HEK293 (cell line): Measurements from ENCODE around the gene ZMYM1.
A peak's percentile ranks its signal among the peaks of the same experiment; 100 is the strongest.

ENCODE experiments used
- GLI2 ChIP-seq: fragments of 450-650 bp; formaldehyde crosslinking; IDR thresholded peaks from 2 replicates; pipeline ENCODE4; 2017; ENCODE audit warnings: missing biosample characterization, missing genetic modification characterization, low read depth, borderline replicate concordance
- KLF7 ChIP-seq: fragments of 450-650 bp; formaldehyde crosslinking; IDR thresholded peaks from 2 replicates; pipeline ENCODE4 v1.5.1; 2016; ENCODE audit warnings: missing biosample characterization, missing genetic modification characterization, borderline replicate concordance
- MZF1 ChIP-seq: fragments of 450-650 bp; formaldehyde crosslinking; IDR thresholded peaks from 2 replicates; pipeline ENCODE4 v1.5.1; 2017; ENCODE audit warnings: missing biosample characterization, missing genetic modification characterization, borderline replicate concordance
- SCRT1 ChIP-seq: fragments of 450-650 bp; formaldehyde crosslinking; IDR thresholded peaks from 2 replicates; pipeline ENCODE4 v1.5.1; 2016; ENCODE audit warnings: missing biosample characterization, missing genetic modification characterization, borderline replicate concordance
- SP7 ChIP-seq: fragments of 450-650 bp; formaldehyde crosslinking; IDR thresholded peaks from 2 replicates; pipeline ENCODE4 v1.5.1; 2016; ENCODE audit warnings: missing biosample characterization, missing genetic modification characterization
- TCF7L2 ChIP-seq: IDR thresholded peaks from 2 replicates; pipeline ENCODE4 v1.6.1; 2011; ENCODE audit warnings: low read depth, mild to moderate bottlenecking, inconsistent platforms, low read length, moderate library complexity, borderline replicate concordance
- ZBTB20 ChIP-seq: fragments of 450-650 bp; formaldehyde crosslinking; IDR thresholded peaks from 2 replicates; pipeline ENCODE4 v1.5.1; 2016; ENCODE audit warnings: missing biosample characterization, missing genetic modification characterization
- ZBTB21 ChIP-seq: fragments of 450-650 bp; formaldehyde crosslinking; IDR thresholded peaks from 2 replicates; pipeline ENCODE4 v1.5.1; 2017; ENCODE audit warnings: missing biosample characterization, missing genetic modification characterization
- ZFP69B ChIP-seq: fragments of 450-650 bp; formaldehyde crosslinking; IDR thresholded peaks from 2 replicates; pipeline ENCODE4 v1.5.1; 2016; ENCODE audit warnings: missing biosample characterization, missing genetic modification characterization
- ZNF114 ChIP-seq: fragments of 450-650 bp; formaldehyde crosslinking; IDR thresholded peaks from 2 replicates; pipeline ENCODE4 v1.5.0; 2017; ENCODE audit warnings: missing biosample characterization, missing genetic modification characterization
- ZNF157 ChIP-seq: fragments of 450-650 bp; formaldehyde crosslinking; IDR thresholded peaks from 2 replicates; pipeline ENCODE4 v1.5.1; 2016; ENCODE audit warnings: missing biosample characterization, missing genetic modification characterization
- ZNF184 ChIP-seq: fragments of 450-650 bp; IDR thresholded peaks from 2 replicates; pipeline ENCODE4 v1.5.1; 2018; ENCODE audit warnings: missing biosample characterization, mild to moderate bottlenecking, missing genetic modification characterization
- ZNF221 ChIP-seq: fragments of 450-650 bp; formaldehyde crosslinking; IDR thresholded peaks from 2 replicates; pipeline ENCODE4 v1.5.1; 2017; ENCODE audit warnings: missing biosample characterization, missing genetic modification characterization, borderline replicate concordance
- ZNF510 ChIP-seq: fragments of 450-650 bp; formaldehyde crosslinking; IDR thresholded peaks from 2 replicates; pipeline ENCODE4 v1.5.1; 2018; ENCODE audit warnings: mild to moderate bottlenecking, missing genetic modification characterization, missing biosample characterization; ENCODE audit not compliant: insufficient replicate concordance
- ZNF561 ChIP-seq: fragments of 450-650 bp; IDR thresholded peaks from 2 replicates; pipeline ENCODE4 v1.5.1; 2018; ENCODE audit warnings: missing biosample characterization, missing genetic modification characterization, borderline replicate concordance
- ZNF600 ChIP-seq: fragments of 450-650 bp; formaldehyde crosslinking; IDR thresholded peaks from 2 replicates; pipeline ENCODE4 v1.5.1; 2016; ENCODE audit warnings: missing biosample characterization, missing genetic modification characterization
- ZNF624 ChIP-seq: fragments of 450-650 bp; formaldehyde crosslinking; IDR thresholded peaks from 2 replicates; pipeline ENCODE4 v1.5.1; 2017; ENCODE audit warnings: missing biosample characterization, missing genetic modification characterization
- ZNF664 ChIP-seq: fragments of 450-650 bp; formaldehyde crosslinking; IDR thresholded peaks from 2 replicates; pipeline ENCODE4 v1.5.1; 2016; ENCODE audit warnings: missing biosample characterization, missing genetic modification characterization
- ZXDB ChIP-seq: fragments of 450-650 bp; formaldehyde crosslinking; IDR thresholded peaks from 2 replicates; pipeline ENCODE4 v1.5.1; 2016; ENCODE audit warnings: missing biosample characterization, missing genetic modification characterization
- TF ChIP-seq, protein P1 (sequence below): fragments of 450-650 bp; formaldehyde crosslinking; IDR thresholded peaks from 2 replicates; pipeline ENCODE4 v1.5.1; 2016; ENCODE audit warnings: missing biosample characterization, missing genetic modification characterization
- TF ChIP-seq, protein P2 (sequence below): fragments of 450-650 bp; formaldehyde crosslinking; optimal IDR thresholded peaks from 2 replicates; pipeline ENCODE3; 2016; ENCODE audit warnings: missing biosample characterization, mild to moderate bottlenecking, missing genetic modification characterization
- TF ChIP-seq, protein P3 (sequence below): fragments of 450-650 bp; formaldehyde crosslinking; IDR thresholded peaks from 2 replicates; pipeline ENCODE4 v1.5.1; 2016; ENCODE audit warnings: missing biosample characterization, missing genetic modification characterization
- TF ChIP-seq, protein P4 (sequence below): fragments of 450-650 bp; formaldehyde crosslinking; IDR thresholded peaks from 2 replicates; pipeline ENCODE4 v1.5.1; 2016; ENCODE audit warnings: missing biosample characterization, missing genetic modification characterization
- TF ChIP-seq, protein P5 (sequence below): fragments of 450-650 bp; formaldehyde crosslinking; IDR thresholded peaks from 2 replicates; pipeline ENCODE4 v1.5.1; 2017; ENCODE audit warnings: missing biosample characterization, missing genetic modification characterization
- TF ChIP-seq, protein P6 (sequence below): fragments of 450-650 bp; formaldehyde crosslinking; IDR thresholded peaks from 2 replicates; pipeline ENCODE4 v1.5.1; 2016; ENCODE audit warnings: missing biosample characterization, missing genetic modification characterization, borderline replicate concordance

Gene ZMYM1

DNA sequence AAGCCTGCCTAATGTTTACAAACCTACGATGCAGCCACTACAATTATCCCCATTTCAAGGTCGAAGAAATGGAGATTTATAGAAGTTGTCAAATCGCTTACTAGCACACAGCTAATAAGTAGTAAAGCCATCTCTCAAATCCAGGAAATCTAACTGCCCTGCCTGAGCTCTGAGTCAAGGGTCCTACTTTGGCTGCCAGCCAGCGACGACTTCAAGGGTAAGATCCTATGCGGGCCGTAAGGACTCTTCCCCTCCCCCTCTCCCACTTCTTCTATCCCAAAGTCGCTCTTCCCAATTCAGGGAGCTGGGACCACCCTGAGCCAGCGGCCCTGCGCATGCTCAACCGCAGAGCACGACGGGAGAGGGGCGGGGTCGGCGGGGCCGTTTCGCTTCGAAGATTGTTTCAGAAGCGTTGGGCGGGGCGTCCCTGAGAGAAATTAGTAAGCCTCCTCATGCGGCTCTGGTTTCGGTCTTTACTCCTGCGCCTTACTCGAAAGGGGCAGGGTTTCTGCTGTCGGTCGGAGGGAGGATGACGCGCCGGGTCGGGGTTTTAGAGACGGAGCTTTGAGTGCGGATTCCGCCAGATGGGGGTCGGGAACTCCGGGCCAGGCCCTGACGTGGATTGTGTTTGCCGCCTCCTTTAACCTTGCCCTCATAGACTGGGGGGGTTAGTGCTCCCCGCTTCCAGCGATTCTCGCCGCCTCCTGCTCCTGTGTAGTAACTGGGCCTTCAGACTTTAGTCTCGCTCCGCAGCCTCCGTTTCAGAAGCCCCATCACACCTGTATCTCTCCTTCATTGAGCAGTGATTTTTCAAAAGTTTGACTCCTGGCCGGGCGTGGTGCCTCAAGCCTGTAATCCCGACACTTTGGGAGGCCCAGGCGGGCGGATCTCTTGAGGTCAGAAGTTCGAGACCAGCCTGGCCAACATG is at the start of gene ZMYM1 (continued):
- TF ChIP-seq, protein P1, sequence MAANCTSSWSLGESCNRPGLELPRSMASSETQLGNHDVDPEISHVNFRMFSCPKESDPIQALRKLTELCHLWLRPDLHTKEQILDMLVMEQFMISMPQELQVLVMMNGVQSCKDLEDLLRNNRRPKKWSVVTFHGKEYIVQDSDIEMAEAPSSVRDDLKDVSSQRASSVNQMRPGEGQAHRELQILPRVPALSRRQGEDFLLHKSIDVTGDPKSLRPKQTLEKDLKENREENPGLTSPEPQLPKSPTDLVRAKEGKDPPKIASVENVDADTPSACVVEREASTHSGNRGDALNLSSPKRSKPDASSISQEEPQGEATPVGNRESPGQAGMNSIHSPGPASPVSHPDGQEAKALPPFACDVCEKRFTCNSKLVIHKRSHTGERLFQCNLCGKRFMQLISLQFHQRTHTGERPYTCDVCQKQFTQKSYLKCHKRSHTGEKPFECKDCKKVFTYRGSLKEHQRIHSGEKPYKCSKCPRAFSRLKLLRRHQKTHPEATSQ (tag by site-specific recombination), result no peak
- TF ChIP-seq ZNF157 (tag by site-specific recombination), result no peak; the same call in 1 of the 2 replicates
- no peak for TF ChIP-seq ZNF184 (tag by site-specific recombination)
- TF ChIP-seq, protein P2, sequence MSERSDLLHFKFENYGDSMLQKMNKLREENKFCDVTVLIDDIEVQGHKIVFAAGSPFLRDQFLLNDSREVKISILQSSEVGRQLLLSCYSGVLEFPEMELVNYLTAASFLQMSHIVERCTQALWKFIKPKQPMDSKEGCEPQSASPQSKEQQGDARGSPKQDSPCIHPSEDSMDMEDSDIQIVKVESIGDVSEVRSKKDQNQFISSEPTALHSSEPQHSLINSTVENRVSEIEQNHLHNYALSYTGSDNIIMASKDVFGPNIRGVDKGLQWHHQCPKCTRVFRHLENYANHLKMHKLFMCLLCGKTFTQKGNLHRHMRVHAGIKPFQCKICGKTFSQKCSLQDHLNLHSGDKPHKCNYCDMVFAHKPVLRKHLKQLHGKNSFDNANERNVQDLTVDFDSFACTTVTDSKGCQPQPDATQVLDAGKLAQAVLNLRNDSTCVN (tag by site-specific recombination), result peak; percentile 27
- no peak for TF ChIP-seq ZNF561 (tag by site-specific recombination)
- no peak for TF ChIP-seq ZNF114 (tag by site-specific recombination)
- peak; percentile 51 for TF ChIP-seq SP7 (tag by site-specific recombination)
- TF ChIP-seq, protein P3, sequence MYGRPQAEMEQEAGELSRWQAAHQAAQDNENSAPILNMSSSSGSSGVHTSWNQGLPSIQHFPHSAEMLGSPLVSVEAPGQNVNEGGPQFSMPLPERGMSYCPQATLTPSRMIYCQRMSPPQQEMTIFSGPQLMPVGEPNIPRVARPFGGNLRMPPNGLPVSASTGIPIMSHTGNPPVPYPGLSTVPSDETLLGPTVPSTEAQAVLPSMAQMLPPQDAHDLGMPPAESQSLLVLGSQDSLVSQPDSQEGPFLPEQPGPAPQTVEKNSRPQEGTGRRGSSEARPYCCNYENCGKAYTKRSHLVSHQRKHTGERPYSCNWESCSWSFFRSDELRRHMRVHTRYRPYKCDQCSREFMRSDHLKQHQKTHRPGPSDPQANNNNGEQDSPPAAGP, result no peak
- TF ChIP-seq, protein P4, sequence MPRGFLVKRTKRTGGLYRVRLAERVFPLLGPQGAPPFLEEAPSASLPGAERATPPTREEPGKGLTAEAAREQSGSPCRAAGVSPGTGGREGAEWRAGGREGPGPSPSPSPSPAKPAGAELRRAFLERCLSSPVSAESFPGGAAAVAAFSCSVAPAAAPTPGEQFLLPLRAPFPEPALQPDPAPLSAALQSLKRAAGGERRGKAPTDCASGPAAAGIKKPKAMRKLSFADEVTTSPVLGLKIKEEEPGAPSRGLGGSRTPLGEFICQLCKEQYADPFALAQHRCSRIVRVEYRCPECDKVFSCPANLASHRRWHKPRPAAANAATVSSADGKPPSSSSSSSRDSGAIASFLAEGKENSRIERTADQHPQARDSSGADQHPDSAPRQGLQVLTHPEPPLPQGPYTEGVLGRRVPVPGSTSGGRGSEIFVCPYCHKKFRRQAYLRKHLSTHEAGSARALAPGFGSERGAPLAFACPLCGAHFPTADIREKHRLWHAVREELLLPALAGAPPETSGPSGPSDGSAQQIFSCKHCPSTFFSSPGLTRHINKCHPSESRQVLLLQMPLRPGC (tag by site-specific recombination), result peak; percentile 71; the same call in 1 of the 2 replicates
- no peak for TF ChIP-seq ZNF510 (tag by site-specific recombination)
- TF ChIP-seq, protein P5, sequence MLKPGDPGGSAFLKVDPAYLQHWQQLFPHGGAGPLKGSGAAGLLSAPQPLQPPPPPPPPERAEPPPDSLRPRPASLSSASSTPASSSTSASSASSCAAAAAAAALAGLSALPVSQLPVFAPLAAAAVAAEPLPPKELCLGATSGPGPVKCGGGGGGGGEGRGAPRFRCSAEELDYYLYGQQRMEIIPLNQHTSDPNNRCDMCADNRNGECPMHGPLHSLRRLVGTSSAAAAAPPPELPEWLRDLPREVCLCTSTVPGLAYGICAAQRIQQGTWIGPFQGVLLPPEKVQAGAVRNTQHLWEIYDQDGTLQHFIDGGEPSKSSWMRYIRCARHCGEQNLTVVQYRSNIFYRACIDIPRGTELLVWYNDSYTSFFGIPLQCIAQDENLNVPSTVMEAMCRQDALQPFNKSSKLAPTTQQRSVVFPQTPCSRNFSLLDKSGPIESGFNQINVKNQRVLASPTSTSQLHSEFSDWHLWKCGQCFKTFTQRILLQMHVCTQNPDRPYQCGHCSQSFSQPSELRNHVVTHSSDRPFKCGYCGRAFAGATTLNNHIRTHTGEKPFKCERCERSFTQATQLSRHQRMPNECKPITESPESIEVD (tag by site-specific recombination), result no peak
- peak; percentile 48; the same call in 1 of the 2 replicates for TF ChIP-seq ZFP69B (tag by site-specific recombination)
- TF ChIP-seq ZNF600 (tag by site-specific recombination), result peak; percentile 68
- TF ChIP-seq, protein P6, sequence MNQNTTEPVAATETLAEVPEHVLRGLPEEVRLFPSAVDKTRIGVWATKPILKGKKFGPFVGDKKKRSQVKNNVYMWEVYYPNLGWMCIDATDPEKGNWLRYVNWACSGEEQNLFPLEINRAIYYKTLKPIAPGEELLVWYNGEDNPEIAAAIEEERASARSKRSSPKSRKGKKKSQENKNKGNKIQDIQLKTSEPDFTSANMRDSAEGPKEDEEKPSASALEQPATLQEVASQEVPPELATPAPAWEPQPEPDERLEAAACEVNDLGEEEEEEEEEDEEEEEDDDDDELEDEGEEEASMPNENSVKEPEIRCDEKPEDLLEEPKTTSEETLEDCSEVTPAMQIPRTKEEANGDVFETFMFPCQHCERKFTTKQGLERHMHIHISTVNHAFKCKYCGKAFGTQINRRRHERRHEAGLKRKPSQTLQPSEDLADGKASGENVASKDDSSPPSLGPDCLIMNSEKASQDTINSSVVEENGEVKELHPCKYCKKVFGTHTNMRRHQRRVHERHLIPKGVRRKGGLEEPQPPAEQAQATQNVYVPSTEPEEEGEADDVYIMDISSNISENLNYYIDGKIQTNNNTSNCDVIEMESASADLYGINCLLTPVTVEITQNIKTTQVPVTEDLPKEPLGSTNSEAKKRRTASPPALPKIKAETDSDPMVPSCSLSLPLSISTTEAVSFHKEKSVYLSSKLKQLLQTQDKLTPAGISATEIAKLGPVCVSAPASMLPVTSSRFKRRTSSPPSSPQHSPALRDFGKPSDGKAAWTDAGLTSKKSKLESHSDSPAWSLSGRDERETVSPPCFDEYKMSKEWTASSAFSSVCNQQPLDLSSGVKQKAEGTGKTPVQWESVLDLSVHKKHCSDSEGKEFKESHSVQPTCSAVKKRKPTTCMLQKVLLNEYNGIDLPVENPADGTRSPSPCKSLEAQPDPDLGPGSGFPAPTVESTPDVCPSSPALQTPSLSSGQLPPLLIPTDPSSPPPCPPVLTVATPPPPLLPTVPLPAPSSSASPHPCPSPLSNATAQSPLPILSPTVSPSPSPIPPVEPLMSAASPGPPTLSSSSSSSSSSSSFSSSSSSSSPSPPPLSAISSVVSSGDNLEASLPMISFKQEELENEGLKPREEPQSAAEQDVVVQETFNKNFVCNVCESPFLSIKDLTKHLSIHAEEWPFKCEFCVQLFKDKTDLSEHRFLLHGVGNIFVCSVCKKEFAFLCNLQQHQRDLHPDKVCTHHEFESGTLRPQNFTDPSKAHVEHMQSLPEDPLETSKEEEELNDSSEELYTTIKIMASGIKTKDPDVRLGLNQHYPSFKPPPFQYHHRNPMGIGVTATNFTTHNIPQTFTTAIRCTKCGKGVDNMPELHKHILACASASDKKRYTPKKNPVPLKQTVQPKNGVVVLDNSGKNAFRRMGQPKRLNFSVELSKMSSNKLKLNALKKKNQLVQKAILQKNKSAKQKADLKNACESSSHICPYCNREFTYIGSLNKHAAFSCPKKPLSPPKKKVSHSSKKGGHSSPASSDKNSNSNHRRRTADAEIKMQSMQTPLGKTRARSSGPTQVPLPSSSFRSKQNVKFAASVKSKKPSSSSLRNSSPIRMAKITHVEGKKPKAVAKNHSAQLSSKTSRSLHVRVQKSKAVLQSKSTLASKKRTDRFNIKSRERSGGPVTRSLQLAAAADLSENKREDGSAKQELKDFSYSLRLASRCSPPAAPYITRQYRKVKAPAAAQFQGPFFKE (tag by site-specific recombination), result no peak
- peak; percentile 58; the same call in 1 of the 2 replicates for TF ChIP-seq KLF7 (tag by site-specific recombination)
- 0 out of 2 replicates have a peak, but pooled peaks have one; percentile 26 for TF ChIP-seq SCRT1 (tag by site-specific recombination)
- TF ChIP-seq ZNF624 (tag by site-specific recombination), result no peak
- TF ChIP-seq ZNF664 (tag by site-specific recombination), result no peak
- no peak for TF ChIP-seq GLI2 (tag by site-specific recombination)
- TF ChIP-seq TCF7L2, result no peak
- no peak for TF ChIP-seq ZNF221 (tag by site-specific recombination)
- TF ChIP-seq ZBTB20 (tag by site-specific recombination), result peak; percentile 82; the same call in 1 of the 2 replicates
- TF ChIP-seq ZBTB21 (tag by site-specific recombination), result peak; percentile 36; the same call in 1 of the 2 replicates
- TF ChIP-seq ZXDB (tag by site-specific recombination), result peak; percentile 72; the same call in 1 of the 2 replicates
- TF ChIP-seq MZF1 (tag by site-specific recombination), result no peak
